OCI-LY7 (cell line): Measurements from ENCODE around the gene SCGB1C2.

ENCODE experiments used
- CTCF ChIP-seq: fragments of 200-600 bp; sonication (generic); conservative IDR thresholded peaks from 2 replicates; pipeline ENCODE4 v1.5.1; 2014; ENCODE audit warnings: mild to moderate bottlenecking, antibody characterized with exemption, low read length, moderate library complexity, mixed read lengths
- EZH2phosphoT487 ChIP-seq: fragments of 200-600 bp; sonication (generic); IDR thresholded peaks from 2 replicates; pipeline ENCODE4 v1.6.1; 2018; ENCODE audit warnings: low read depth, borderline replicate concordance, mild to moderate bottlenecking, mixed run types, antibody characterized with exemption, low read length, moderate library complexity, mixed read lengths

GRCh38 chr17:158379-158778 is 21.0 kb downstream of the SCGB1C2 start:
- TF ChIP-seq CTCF: no peak
- TF ChIP-seq EZH2phosphoT487: no peak
